Thoracic aorta (tissue), 2 donors: ENCODE measurements around the gene PSMC3IP. TPM values are rescaled to one million over a fixed set of nuclear protein-coding genes. Genes with fewer than 3 reads are reported as not detected.
"Not testable (repeated sequence)": the region's sequence is repeated elsewhere in the genome, so short reads cannot be mapped to it uniquely, and the experiment has no call there.

ENCODE experiments used
- ATAC-seq: fragments of 150-250 bp; one replicate; pipeline ENCODE4 v1.8.0; 2017; ENCODE audit warnings: low read depth; ENCODE audit not compliant: insufficient number of reproducible peaks, low FRiP score
- DNase-seq: peaks from one replicate; pipeline ENCODE4 v3.0.0-alpha.2; 2020; ENCODE audit warnings: low spot score
- H3K27ac ChIP-seq, 2 donors: fragments of 200-600 bp; sonication (generic); 1 replicate in 1 of 2; 2 replicates in 1 of 2; pipeline ENCODE4 v1.5.1; 2016; ENCODE audit warnings: mild to moderate bottlenecking in 2 of 2, moderate library complexity in 2 of 2
- H3K27me3 ChIP-seq: fragments of 200-600 bp; sonication (generic); replicated peaks from 2 replicates; pipeline ENCODE4 v1.6.0; 2016; ENCODE audit warnings: mild to moderate bottlenecking; ENCODE audit not compliant: insufficient read depth
- H3K36me3 ChIP-seq: fragments of 200-600 bp; sonication (generic); one replicate; pipeline ENCODE4 v1.5.1; 2016
- H3K4me1 ChIP-seq, 2 donors: fragments of 200-600 bp; sonication (generic); 1 replicate in 1 of 2; 2 replicates in 1 of 2; pipeline versions ENCODE4 v1.5.1 to v1.6.0; 2016; ENCODE audit warnings: low read depth in 2 of 2, mild to moderate bottlenecking in 1 of 2; ENCODE audit not compliant: control insufficient read depth in 1 of 2
- H3K4me3 ChIP-seq: fragments of 200-600 bp; sonication (generic); 2 replicates; pipeline ENCODE4 v1.5.1; 2016; ENCODE audit warnings: mild to moderate bottlenecking
- H3K9me3 ChIP-seq: fragments of 200-600 bp; sonication (generic); 2 replicates; pipeline ENCODE4 v1.5.1; 2016
- total RNA-seq, 2 donors: library from RNA; depleted of rRNA; stranded (reverse); fragments of >200 nt; gene quantifications; one replicate each; pipeline versions ENCODE4 v1.1.0 to v1.2.3, GENCODE V29; 2016
- TF ChIP-seq, protein P1 (sequence below): fragments of 200-600 bp; sonication (generic); IDR thresholded peaks from one replicate; pipeline ENCODE4 v1.5.1; 2019; ENCODE audit warnings: antibody characterized with exemption

The PSMC3IP gene
- total RNA-seq, 2 donors from 2014 or later = 6.6 TPM; not detected in 1

DNA sequence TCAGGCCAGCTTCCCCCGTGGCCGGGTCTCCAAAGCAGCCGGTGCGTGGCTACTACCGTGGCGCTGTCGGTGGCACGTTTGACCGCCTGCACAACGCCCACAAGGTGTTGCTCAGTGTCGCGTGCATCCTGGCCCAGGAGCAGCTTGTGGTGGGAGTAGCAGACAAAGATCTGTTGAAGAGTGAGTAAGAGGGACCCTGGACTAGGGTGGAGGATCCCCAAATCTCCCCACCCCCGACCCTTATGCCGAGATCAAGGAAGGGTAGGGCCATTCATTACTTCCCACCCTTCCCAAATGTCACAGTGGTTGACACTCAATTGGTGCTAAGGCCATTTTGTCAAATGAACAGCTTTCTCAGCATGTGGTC is 14.4 kb downstream of the PSMC3IP start:
- Histone ChIP-seq H3K27ac (no peak overlapping the region), H3K27me3 (no peaks in the 10 kb centered on the region), H3K4me1 (peaks cover 28 to 47% of the 10 kb centered on the region in 2 donors), H3K4me3 (peak overlapping the region; percentile 79), H3K9me3 (no peaks in the 10 kb centered on the region), H3K36me3 (peaks cover 18% of the 10 kb centered on the region)
- DNase-seq = no peak
- TF ChIP-seq, protein P1, sequence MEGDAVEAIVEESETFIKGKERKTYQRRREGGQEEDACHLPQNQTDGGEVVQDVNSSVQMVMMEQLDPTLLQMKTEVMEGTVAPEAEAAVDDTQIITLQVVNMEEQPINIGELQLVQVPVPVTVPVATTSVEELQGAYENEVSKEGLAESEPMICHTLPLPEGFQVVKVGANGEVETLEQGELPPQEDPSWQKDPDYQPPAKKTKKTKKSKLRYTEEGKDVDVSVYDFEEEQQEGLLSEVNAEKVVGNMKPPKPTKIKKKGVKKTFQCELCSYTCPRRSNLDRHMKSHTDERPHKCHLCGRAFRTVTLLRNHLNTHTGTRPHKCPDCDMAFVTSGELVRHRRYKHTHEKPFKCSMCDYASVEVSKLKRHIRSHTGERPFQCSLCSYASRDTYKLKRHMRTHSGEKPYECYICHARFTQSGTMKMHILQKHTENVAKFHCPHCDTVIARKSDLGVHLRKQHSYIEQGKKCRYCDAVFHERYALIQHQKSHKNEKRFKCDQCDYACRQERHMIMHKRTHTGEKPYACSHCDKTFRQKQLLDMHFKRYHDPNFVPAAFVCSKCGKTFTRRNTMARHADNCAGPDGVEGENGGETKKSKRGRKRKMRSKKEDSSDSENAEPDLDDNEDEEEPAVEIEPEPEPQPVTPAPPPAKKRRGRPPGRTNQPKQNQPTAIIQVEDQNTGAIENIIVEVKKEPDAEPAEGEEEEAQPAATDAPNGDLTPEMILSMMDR = no peak
- no peak for ATAC-seq

- no peaks in the 10 kb centered on the region for H3K9me3 ChIP-seq
- peak; percentile 11 for ATAC-seq
- H3K4me1 ChIP-seq = peaks cover 22 to 41% of the 10 kb centered on the region in 2 donors
- H3K27ac ChIP-seq = peak overlapping the region; percentile 72 to 85
- TF ChIP-seq, protein P1 = no peak
- peaks cover 18% of the 10 kb centered on the region for H3K36me3 ChIP-seq
- DNase-seq = no peak
- H3K4me3 ChIP-seq = peak overlapping the region; percentile 79
- no peaks in the 10 kb centered on the region for H3K27me3 ChIP-seq
Observed at GRCh38 chr17:42562388-42563142, 15.0 kb downstream of the PSMC3IP start.

DNA sequence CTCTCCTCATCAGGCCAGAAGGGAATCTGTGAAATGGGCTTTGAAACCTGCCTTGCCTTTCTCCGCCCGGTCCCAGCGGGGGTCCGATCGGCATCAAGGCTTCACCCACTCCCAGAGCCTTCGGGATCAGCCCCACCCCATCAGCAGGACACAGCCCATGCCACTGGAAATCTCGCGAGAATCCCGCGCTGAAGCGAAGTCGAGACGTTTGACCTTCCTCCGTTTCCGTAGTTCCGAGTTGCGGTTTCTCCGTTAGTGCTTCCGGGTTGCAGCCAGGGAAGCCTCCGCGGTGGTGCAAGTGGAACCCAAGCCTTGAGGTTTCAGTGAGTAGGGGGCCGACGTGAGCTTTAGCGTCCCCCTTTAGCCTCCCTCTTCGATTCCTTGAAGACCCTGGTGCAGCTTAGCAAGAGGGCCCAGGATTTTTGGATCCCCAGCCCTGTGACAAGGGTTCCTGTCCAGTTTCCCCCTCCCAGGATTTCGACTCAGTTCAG is 15.6 kb downstream of the PSMC3IP start, which contains the start of gene COASY:
COASY (plus strand) TSS at position 252 of the 491 bp plus-strand sequence. CDS start 475 bp downstream, outside the sequence.
- TF ChIP-seq, protein P1 = no peak
- Histone ChIP-seq H3K36me3 (peaks cover 18% of the 10 kb centered on the region), H3K4me3 (peak within 1 kb of the TSS; percentile 79), H3K4me1 (peaks cover 22 to 38% of the 10 kb centered on the region in 2 donors), H3K27ac (peak within 1 kb of the TSS; percentile 72 to 85), H3K27me3 (no peaks in the 10 kb centered on the region), H3K9me3 (no peaks in the 10 kb centered on the region)
- ATAC-seq (peak; percentile 75), DNase-seq (peak; percentile 89)

- no peak overlapping the region for H3K4me3 ChIP-seq
- no peaks in the 10 kb centered on the region for H3K9me3 ChIP-seq
- TF ChIP-seq, protein P1 = no peak
- no peak for DNase-seq
- peaks cover 11% of the 10 kb centered on the region for H3K36me3 ChIP-seq
- no peak for ATAC-seq
- H3K27ac ChIP-seq = no peak overlapping the region
- H3K27me3 ChIP-seq = no peaks in the 10 kb centered on the region
- H3K4me1 ChIP-seq = peaks cover 27 to 36% of the 10 kb centered on the region in 2 donors
Observed at GRCh38 chr17:42560246-42560645, 17.3 kb downstream of the PSMC3IP start.

- TF ChIP-seq, protein P1 = no peak
- no peak for ATAC-seq
Observed at GRCh38 chr17:42559075-42559474, 18.5 kb downstream of the PSMC3IP start.

GRCh38 chr17:42555961-42556617 is 21.4 kb downstream of the PSMC3IP start:
- DNase-seq, ATAC-seq, H3K9me3 ChIP-seq, H3K36me3 ChIP-seq, H3K27ac ChIP-seq, H3K27me3 ChIP-seq, H3K4me3 ChIP-seq: not testable (repeated sequence)
- H3K4me1 ChIP-seq = peaks cover 16 to 32% of the 10 kb centered on the region in 2 donors

More at GRCh38 chr17:42559075-42559474, 18.5 kb downstream of the PSMC3IP start:
- H3K4me1 ChIP-seq = peaks cover 29 to 40% of the 10 kb centered on the region in 2 donors
- DNase-seq = no peak
- H3K4me3 ChIP-seq = no peak overlapping the region
- no peak overlapping the region for H3K27ac ChIP-seq
- H3K9me3 ChIP-seq = no peaks in the 10 kb centered on the region
- no peaks in the 10 kb centered on the region for H3K36me3 ChIP-seq
- no peaks in the 10 kb centered on the region for H3K27me3 ChIP-seq
